Neural progenitor cell (in vitro differentiated cells): Measurements from ENCODE around the gene VEGFA.

ENCODE experiments used
- EZH2 ChIP-seq: fragments of 200-600 bp; sonication (generic); IDR thresholded peaks from 2 replicates; pipeline ENCODE4 v1.6.1; 2017; ENCODE audit warnings: antibody characterized with exemption, mild to moderate bottlenecking, moderate library complexity
- EZH2phosphoT487 ChIP-seq: fragments of 200-600 bp; sonication (generic); IDR thresholded peaks from 2 replicates; pipeline ENCODE4 v1.6.1; 2017; ENCODE audit warnings: antibody characterized with exemption
- TF ChIP-seq, protein P1 (sequence below): fragments of 200-600 bp; sonication (generic); IDR thresholded peaks from 2 replicates; pipeline ENCODE4 v1.5.1; 2017; ENCODE audit warnings: antibody characterized with exemption, mild to moderate bottlenecking

- no peak for TF ChIP-seq EZH2
- TF ChIP-seq, protein P1, sequence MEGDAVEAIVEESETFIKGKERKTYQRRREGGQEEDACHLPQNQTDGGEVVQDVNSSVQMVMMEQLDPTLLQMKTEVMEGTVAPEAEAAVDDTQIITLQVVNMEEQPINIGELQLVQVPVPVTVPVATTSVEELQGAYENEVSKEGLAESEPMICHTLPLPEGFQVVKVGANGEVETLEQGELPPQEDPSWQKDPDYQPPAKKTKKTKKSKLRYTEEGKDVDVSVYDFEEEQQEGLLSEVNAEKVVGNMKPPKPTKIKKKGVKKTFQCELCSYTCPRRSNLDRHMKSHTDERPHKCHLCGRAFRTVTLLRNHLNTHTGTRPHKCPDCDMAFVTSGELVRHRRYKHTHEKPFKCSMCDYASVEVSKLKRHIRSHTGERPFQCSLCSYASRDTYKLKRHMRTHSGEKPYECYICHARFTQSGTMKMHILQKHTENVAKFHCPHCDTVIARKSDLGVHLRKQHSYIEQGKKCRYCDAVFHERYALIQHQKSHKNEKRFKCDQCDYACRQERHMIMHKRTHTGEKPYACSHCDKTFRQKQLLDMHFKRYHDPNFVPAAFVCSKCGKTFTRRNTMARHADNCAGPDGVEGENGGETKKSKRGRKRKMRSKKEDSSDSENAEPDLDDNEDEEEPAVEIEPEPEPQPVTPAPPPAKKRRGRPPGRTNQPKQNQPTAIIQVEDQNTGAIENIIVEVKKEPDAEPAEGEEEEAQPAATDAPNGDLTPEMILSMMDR = no peak
- TF ChIP-seq EZH2phosphoT487 = no peak
Observed at GRCh38 chr6:43800298-43800623, 30.2 kb downstream of the VEGFA start.
